OCI-LY1 (cell line): Measurements from ENCODE around the gene EVA1B.

ENCODE experiments used
- EZH2 ChIP-seq: fragments of 200-600 bp; sonication (generic), shearing (Covaris generic); IDR thresholded peaks from 2 replicates; pipeline ENCODE4 v1.8.0; 2017; ENCODE audit warnings: borderline replicate concordance, mixed run types, mild to moderate bottlenecking, antibody characterized with exemption, low read length, moderate library complexity, mixed read lengths
- TF ChIP-seq, protein P1 (sequence below): fragments of 200-600 bp; sonication (generic), shearing (Covaris generic); IDR thresholded peaks from 2 replicates; pipeline ENCODE4 v1.5.1; 2017; ENCODE audit warnings: mild to moderate bottlenecking, antibody characterized with exemption, low read length, moderate library complexity, mixed read lengths

DNA sequence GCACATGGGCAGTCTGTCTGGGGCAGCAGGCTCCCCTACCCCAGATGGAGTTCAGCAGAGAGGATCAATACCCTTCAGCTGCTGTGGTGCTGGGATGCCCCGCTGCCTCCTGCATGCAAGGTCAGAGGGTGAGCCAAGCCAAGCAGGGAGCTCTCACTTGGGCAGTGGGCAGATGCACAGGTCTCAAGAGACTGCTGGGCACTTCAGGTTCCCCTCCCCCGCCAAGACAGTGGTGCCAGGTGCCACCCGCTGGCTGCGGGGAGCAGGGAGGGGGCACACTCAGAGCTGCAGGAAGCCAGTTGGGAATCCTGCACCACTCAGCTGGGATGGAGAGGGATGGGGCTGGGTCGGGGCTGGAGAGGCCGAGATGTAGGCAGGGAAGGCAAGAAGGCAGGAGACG, 15.8 kb upstream of the EVA1B start:
- TF ChIP-seq, protein P1, sequence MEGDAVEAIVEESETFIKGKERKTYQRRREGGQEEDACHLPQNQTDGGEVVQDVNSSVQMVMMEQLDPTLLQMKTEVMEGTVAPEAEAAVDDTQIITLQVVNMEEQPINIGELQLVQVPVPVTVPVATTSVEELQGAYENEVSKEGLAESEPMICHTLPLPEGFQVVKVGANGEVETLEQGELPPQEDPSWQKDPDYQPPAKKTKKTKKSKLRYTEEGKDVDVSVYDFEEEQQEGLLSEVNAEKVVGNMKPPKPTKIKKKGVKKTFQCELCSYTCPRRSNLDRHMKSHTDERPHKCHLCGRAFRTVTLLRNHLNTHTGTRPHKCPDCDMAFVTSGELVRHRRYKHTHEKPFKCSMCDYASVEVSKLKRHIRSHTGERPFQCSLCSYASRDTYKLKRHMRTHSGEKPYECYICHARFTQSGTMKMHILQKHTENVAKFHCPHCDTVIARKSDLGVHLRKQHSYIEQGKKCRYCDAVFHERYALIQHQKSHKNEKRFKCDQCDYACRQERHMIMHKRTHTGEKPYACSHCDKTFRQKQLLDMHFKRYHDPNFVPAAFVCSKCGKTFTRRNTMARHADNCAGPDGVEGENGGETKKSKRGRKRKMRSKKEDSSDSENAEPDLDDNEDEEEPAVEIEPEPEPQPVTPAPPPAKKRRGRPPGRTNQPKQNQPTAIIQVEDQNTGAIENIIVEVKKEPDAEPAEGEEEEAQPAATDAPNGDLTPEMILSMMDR = no peak
- TF ChIP-seq EZH2 = no peak
